Endometrium (tissue), 2 donors: ENCODE results near the gene DCHS1.

Source experiments
- FAIRE-seq: peaks from 2 replicates; lab custom pipeline; 2012; peaks lifted over from hg19 to GRCh38; lab: Jason Lieb, UNC
- donor health status: control.
- donor health status: control.

Gene DCHS1

GRCh38 chr11:6646918-6647679 lies 8.5 kb downstream of the DCHS1 start:
- FAIRE-seq = peak; percentile 4

- FAIRE-seq = no peak
These were observed 9.1 kb downstream of the DCHS1 start for GRCh38 chr11:6646576-6646917.

DNA sequence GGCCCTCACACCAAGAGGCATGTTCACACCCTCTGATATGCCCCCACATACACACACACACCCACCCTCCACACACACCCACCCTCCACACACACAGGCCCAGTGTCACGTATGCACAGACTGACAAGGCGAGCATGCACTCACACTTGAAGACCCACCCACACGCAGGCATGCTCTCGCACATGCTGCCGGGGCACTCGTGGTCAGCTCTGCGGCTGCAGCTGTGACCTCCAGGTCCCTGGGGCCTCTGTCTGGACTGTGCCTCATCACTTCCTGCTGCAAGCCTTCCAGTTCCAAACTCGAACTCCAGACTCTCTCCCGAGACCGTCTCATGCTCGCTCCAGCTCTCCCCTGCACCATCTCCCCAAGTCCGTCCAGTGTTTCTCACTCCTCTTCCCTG lies 9.5 kb downstream of the DCHS1 start:
- FAIRE-seq = no peak

DNA sequence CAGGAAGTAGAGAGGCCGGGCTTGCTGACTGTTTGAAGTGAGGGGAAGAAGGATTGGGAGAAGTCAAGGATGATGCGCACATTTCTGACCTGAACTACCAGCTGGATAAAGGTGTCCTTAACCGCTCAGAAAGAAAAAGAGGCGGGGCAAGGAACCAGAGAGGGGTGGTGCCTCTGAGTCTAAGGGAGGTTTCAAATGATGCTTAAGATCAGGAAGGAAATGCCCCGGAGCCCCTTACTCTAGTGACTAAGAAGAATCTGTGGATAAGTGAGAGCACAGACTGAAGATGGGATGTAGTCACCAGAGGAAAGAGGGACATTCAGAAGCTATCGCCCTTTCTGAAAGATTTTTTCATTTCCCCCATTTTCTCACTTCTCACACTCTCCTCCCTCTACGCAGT lies 12.7 kb downstream of the DCHS1 start:
- no peak for FAIRE-seq

- FAIRE-seq = no peak
These were observed 14.5 kb downstream of the DCHS1 start for GRCh38 chr11:6640985-6641701.

DNA sequence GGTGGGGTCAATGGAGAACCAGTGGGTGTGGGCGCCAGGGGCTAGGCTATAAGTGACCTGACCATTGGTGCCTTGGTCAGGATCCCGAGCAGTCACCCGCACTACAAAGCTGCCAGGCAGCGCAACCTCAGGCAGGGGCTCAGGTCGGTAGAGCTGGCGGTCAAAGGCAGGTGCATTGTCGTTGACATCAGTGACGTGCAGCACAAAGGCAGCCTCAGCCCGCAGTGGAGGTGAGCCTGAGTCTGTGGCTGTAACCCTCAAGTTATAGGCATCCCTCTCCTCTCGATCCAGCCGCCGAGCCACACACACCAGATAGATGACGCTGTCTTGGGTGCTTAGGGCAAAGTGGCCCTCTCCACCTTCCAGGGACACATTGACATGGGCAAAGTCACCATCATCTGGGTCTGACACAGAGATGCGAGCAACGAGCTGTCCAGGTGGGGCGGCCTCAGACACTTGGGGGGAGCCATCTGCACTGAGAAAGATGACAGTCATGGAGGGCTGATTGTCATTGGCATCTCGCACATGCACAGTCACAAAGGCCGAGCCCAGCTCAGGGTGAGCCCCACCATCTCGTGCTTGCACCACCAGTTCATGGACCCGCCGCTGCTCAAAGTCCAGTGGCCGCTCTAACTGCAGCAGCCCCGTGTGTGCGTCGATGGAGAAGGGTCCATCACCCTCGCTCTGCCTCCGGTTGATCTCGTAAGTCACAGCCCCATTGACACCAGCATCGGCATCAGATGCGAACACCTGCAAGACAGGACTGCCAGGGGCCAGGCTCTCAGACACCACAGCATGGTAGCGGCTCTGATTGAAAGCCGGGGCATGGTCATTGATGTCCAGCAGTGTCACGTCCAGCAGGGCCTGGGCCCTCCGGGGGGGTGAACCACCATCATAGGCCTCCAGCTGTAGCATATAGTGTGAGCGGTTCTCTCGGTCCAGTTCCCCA lies 15.3 kb downstream of the DCHS1 start:
- FAIRE-seq = no peak

DNA sequence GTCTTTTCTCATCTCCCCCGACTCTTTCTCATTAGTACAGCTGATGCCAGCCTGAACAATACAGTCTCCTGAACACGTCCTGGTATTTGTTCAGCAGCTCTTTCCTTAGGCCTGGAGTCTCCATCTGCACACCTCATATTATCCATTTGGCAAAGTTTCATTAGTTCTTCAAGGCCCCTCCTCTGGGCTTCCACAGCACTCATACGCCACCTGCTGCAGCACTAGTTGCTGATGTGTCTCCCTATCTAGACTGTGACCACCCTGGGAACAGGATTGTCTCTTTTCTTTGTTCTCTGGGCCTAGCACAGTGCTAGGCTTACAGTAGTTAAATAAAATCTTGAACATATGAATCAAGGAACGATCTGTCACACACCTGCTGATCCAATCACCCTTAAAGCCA lies 17.2 kb downstream of the DCHS1 start:
- no peak for FAIRE-seq

- no peak for FAIRE-seq
These were observed 17.7 kb downstream of the DCHS1 start for GRCh38 chr11:6637871-6638270.

GRCh38 chr11:6636480-6636879 lies 19.1 kb downstream of the DCHS1 start:
- no peak for FAIRE-seq

DNA sequence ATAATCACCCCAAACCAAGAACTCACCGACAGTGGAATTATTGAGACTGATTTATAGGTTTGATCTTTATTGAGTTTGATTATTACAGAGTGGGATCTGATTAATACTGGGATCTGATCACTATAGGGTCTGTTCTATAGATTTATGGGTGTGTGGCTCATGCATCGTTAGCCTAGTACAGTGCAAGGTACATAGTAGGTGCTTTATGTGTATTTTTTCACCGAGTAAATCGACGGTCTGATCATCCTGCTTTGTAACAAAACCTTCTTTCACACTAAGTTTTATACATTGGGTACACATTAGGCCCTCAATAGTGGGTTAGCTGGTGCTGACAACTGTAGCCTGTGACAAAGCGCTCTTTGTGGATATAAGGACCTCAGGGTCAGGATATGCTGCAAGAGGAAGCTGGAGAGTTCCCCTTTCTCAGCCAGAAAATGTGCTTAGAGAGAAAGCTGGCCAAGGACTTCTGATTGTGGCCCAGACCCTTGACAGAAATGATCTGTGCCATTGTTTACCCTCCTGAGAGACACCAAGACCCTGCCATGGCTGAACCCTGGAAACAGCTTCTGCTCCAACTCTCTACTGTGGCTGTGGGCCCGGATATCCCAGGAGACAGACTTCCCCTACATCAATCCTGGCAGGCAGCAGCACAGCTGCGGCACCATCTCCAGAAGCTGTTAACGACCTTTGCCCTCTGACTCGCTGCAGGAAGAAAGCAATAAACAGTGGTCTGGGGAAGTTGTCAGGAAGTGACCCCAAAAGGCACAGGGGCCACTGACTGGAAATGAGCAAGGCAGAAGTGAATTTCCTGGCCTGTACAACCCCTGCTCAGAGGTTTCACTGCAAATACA lies 20.3 kb downstream of the DCHS1 start:
- FAIRE-seq = no peak

GRCh38 chr11:6634534-6634933 lies 21.1 kb downstream of the DCHS1 start:
- FAIRE-seq = no peak

DNA sequence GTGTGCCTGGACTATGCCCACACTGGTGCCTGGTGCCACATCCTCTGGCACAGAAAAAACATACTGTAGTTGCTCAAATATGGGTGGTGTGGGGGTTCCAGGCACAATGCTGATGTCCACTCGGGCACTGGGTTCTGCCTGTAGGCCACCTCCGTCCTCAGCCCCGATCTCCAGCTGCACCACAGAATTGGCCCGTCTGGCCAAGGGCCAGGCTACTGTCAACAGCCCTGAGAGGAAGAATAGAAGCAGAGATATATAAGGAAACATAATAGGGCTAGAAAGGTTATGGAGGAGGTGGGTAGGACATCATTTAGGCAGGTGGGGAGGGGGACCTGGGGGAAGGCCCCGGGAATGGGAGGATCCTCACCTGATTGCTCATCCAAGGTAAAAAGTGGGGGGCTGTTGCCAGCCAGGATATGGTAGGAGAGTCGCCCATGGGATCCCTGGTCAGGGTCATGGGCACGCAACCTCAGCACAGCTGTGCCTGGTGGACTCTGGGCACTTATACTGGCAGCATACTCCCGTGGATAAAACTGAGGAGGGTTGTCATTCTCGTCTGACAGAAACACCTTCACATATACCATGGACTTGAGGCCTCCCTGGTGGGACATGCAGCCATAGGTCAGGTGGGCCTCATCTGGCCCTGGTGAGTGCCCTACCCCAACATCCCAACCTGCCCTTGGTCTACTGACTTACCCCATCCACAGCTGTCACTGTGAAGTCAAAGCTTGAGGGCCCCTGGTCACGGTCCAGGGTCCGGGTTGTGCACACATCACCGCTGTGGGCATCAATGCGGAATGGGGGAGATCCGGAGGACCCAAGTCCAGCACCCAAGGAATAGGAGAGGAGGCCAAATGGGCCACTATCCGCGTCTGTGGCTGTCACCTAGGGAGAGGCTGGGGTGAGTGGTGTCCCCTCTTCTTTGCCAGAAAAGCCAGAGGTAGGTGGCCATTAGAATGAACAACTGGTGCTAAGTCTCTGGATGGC lies 21.9 kb downstream of the DCHS1 start:
- FAIRE-seq = no peak

GRCh38 chr11:6632116-6633073 lies 23.2 kb downstream of the DCHS1 start:
- FAIRE-seq = no peak

DNA sequence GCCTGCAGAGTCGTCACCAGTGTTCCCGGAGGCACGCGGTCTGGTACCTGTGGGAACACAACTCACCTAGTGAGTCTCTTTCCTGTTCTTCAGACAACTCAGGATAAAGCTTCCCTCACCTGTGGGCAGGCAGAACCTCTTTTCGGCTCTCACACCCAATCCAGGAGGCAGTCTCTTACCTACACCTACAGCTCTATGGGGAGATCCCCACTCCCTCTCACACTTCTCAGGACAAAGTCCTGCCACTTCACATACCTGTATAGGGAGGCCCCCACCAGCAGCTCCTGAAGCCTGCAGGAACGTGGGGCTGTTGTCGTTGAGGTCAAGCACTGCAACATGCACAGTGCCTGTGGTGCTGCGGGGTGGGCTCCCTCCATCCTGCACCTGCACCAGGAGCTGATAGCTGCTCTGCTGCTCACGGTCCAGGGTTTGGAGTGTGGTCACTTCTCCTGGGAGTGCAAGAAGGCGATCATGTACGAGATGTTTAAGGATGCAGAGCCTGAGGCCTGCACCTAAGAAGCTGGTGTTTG lies 24.2 kb downstream of the DCHS1 start:
- no peak for FAIRE-seq

GRCh38 chr11:6630632-6631291 lies 24.8 kb downstream of the DCHS1 start:
- no peak for FAIRE-seq

DNA sequence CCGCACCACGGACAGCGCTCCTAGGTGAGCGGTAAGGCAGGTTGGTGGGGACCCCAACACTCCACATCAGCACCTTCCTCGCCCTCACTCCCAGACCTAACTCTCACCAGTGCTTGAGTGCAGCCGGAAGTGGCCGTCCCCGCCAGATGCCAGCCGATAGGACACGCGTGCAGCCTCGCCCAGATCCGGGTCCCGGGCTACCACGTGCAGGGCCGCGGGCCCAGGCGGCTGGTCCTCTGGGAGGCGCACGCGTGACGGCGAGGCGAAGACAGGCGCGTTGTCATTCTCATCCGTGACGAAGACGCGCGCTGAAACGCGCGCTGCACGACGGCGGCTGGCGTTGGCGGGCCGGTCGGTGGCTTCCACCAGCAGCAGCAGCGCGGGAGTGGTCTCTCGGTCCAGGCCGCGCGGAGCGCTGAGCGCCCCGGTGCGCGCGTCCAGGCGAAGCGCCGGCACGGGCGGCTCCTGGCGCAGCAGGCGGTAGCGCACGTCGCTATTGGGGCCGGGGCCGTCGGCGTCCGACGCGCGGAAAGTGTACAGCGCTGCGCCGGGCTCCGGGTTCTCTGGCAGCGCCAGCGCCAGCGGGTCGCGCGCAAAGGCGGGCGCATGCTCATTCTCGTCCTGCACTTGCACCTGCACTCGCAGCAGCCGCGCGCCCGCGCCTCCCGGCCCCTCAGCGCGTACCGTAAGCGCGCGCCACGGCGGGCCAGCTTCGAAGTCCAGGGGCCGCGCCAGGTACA lies 25.5 kb downstream of the DCHS1 start:
- FAIRE-seq = no peak

- no peak for FAIRE-seq
These were observed 26.1 kb downstream of the DCHS1 start for GRCh38 chr11:6629573-6629891.

DNA sequence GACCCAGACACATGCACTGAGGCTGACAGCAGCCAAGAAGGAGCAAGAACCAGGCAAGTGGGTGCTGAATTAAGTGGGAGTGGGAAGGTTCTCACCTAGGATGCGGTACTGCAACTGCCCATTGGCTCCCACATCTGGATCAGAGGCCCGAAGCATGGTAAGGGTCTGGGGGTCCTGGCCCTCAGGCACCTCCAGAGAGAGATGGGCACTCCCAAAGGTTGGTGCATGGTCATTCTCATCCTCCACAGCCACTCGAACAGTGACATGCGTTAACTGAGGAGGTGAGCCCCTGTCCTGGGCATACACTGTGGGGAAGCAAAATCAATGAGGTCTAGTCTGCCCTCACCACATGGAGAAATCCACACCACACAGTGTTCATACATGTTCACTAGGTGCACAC lies 27.1 kb downstream of the DCHS1 start:
- FAIRE-seq = no peak
